ENCODE results near the gene GAD2. TPM values are rescaled to one million over a fixed set of nuclear protein-coding genes. Genes with fewer than 3 reads are reported as not detected.

Gene GAD2
- total and polyA plus RNA-seq, 12 donors: not detected

DNA sequence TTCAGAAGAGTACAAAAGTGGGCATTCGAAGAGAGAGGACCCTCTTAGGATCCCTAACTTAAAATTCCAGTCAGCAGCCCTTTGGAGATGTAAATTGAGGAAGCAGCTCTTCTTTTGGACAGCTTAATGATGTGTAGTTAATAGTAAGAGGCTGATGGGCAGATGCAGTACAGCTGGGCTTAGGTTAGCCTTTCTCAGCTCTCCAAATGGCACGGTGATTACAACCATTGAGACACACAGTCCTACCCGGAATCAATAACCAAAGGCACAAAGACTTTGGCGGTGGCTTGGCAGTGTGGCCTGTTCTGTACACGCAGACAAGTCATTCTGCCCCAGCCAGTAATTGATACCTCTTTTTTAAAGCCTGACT, 26.8 kb downstream of the GAD2 start:
- no peaks in the 10 kb centered on the region for H3K36me3 ChIP-seq (replicated peaks in 1 of 2)
- no peaks in the 10 kb centered on the region for H3K4me1 ChIP-seq (replicated peaks in 1 of 2)
- no peak for TF ChIP-seq POLR2A (IDR thresholded peaks at IDR 0.05)
- TF ChIP-seq, protein P1, sequence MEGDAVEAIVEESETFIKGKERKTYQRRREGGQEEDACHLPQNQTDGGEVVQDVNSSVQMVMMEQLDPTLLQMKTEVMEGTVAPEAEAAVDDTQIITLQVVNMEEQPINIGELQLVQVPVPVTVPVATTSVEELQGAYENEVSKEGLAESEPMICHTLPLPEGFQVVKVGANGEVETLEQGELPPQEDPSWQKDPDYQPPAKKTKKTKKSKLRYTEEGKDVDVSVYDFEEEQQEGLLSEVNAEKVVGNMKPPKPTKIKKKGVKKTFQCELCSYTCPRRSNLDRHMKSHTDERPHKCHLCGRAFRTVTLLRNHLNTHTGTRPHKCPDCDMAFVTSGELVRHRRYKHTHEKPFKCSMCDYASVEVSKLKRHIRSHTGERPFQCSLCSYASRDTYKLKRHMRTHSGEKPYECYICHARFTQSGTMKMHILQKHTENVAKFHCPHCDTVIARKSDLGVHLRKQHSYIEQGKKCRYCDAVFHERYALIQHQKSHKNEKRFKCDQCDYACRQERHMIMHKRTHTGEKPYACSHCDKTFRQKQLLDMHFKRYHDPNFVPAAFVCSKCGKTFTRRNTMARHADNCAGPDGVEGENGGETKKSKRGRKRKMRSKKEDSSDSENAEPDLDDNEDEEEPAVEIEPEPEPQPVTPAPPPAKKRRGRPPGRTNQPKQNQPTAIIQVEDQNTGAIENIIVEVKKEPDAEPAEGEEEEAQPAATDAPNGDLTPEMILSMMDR (IDR thresholded peaks at IDR 0.05): no peak
- 51 to 60% (median 52%) methylated on average over 5 of the region's 5 CpGs for WGBS, 4 donors
- DNase-seq: no peak
- H3K27ac ChIP-seq: no peak overlapping the region
- intact Hi-C loops (cut with DNase I): no loop called here
- no peaks in the 10 kb centered on the region for H3K27me3 ChIP-seq
- H3K9me3 ChIP-seq (replicated peaks in 1 of 3): no peaks in the 10 kb centered on the region
- no peak overlapping the region for H3K4me3 ChIP-seq

DNA sequence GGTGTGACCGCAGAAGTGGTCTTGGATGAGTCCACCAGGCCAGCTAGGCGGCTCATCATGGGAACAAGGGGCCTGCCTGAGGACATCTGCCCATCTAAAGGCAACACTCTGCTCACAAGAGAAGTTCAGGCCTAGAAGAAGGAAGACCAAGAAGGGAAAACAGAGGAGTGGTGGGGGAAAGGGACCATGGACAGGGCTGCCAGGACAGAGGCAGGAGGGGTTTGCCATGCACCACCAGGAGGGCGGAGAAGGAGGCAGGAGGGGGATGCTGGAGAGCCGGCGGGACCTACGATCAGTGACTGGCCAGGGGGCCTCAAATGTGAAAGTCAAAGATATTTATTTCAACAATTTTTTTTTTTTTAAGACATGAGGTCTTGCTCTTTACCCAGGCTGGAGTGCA, 33.1 kb downstream of the GAD2 start:
- TF ChIP-seq POLR2A (IDR thresholded peaks at IDR 0.05): no peak
- TF ChIP-seq, protein P1 (IDR thresholded peaks at IDR 0.05): no peak
- DNase-seq: no peak
- H3K36me3 ChIP-seq (replicated peaks in 1 of 2): no peaks in the 10 kb centered on the region

DNA sequence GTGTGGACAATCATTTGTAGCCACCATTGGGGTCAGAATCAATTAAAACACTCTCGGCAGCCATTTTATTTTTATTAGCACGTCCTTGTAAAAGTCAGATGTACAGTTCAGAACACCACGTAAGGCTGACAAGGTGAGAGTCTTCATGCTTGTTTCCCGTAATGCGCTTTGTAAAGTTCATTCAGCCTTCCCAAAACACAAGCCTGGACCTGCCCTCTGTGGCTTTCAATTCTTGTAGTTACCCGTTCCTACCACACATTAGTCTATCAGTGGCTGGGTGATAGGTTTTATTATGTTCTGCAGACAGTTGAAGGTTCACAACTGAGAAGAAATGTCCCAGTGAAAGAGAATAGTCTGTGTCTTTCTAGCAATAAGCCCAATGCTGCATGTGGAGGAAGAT, 35.4 kb downstream of the GAD2 start:
- no peak overlapping the region for H3K4me3 ChIP-seq
- H3K27me3 ChIP-seq: no peaks in the 10 kb centered on the region
- no peaks in the 10 kb centered on the region for H3K36me3 ChIP-seq (replicated peaks in 1 of 2)
- no peak overlapping the region for H3K27ac ChIP-seq
- no peaks in the 10 kb centered on the region for H3K9me3 ChIP-seq (replicated peaks in 1 of 3)
- TF ChIP-seq, protein P1 (IDR thresholded peaks at IDR 0.05): no peak
- TF ChIP-seq POLR2A (IDR thresholded peaks at IDR 0.05): no peak
- intact Hi-C loops (cut with DNase I): no loop called here
- DNase-seq: no peak
- no peaks in the 10 kb centered on the region for H3K4me1 ChIP-seq (replicated peaks in 1 of 2)
- 74 to 85% (median 80%) methylated on average over 6 of the region's 6 CpGs for WGBS, 4 donors

More for the DNA sequence above, 33.1 kb downstream of the GAD2 start:
- 73 to 80% (median 77%) methylated on average over 6 of the region's 6 CpGs for WGBS, 4 donors
- H3K4me3 ChIP-seq: no peak overlapping the region
- H3K27me3 ChIP-seq: no peaks in the 10 kb centered on the region
- intact Hi-C loops (cut with DNase I): no loop called here
- H3K9me3 ChIP-seq (replicated peaks in 1 of 3): no peaks in the 10 kb centered on the region
- H3K27ac ChIP-seq: no peak overlapping the region
- H3K4me1 ChIP-seq (replicated peaks in 1 of 2): no peaks in the 10 kb centered on the region

DNA sequence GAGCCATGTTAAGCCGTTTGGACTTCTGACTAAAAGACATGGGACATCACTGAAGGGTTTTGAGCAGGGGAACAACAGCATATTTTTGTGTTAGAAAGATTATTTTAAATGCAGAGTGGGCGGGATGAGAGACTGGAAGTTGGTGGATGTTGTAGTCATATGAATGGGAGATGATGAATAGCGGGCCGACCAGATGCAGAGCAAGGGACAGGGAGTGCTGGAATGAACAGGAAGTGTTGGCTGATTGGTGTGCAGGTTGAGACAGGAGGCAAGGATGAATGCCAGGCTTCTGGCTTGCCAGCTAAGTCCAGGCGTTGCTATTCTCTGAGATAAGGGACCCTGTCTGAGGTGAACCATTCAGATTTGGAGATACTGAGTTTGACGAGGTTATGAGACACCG, 38.0 kb downstream of the GAD2 start:
- DNase-seq: no peak
- no peak for TF ChIP-seq POLR2A (IDR thresholded peaks at IDR 0.05)
- TF ChIP-seq, protein P1 (IDR thresholded peaks at IDR 0.05): no peak
- no peak overlapping the region for H3K27ac ChIP-seq
- H3K36me3 ChIP-seq (replicated peaks in 1 of 2): no peaks in the 10 kb centered on the region
- no peak overlapping the region for H3K4me3 ChIP-seq
- H3K9me3 ChIP-seq (replicated peaks in 1 of 3): no peaks in the 10 kb centered on the region
- H3K4me1 ChIP-seq (replicated peaks in 1 of 2): no peaks in the 10 kb centered on the region
- peaks cover 4% of the 10 kb centered on the region for H3K27me3 ChIP-seq
- intact Hi-C loops (cut with DNase I): no loop called here
- WGBS, 4 donors: 62 to 78% (median 73%) methylated on average over 7 of the region's 7 CpGs
